Ovary (tissue), 9 donors: ENCODE measurements around the gene FARP2. TPM values are rescaled to one million over a fixed set of nuclear protein-coding genes. Genes with fewer than 3 reads are reported as not detected.
"Not testable (repeated sequence)": the region's sequence is repeated elsewhere in the genome, so short reads cannot be mapped to it uniquely, and the experiment has no call there.

Experiments used
- DNase-seq, 5 donors: peaks; one replicate each; pipeline ENCODE4 v3.0.0-alpha.2; 2019 to 2020
- H3K27ac ChIP-seq, 2 donors: fragments of 200-600 bp; one replicate each; pipeline versions ENCODE4 v1.5.1 to v1.8.0; 2019 to 2022
- H3K27me3 ChIP-seq: fragments of 200-600 bp; one replicate; pipeline ENCODE4 v1.8.0; 2022
- H3K36me3 ChIP-seq: fragments of 200-600 bp; sonication (generic); one replicate; pipeline ENCODE4 v1.5.1; 2019
- H3K4me1 ChIP-seq: one replicate; pipeline ENCODE4 v1.8.1; 2013; ENCODE audit warnings: mild to moderate bottlenecking, moderate library complexity; ENCODE audit not compliant: insufficient read depth
- H3K4me3 ChIP-seq: fragments of 200-600 bp; sonication (generic); one replicate; pipeline ENCODE4 v1.5.1; 2017
- H3K9me3 ChIP-seq, 2 donors: fragments of 200-600 bp in 1 of 2; sonication (generic) in 1 of 2; one replicate each; pipeline versions ENCODE4 v1.5.1 to v1.8.1; 2013 to 2019; ENCODE audit warnings: mild to moderate bottlenecking in 1 of 2, moderate library complexity in 1 of 2
- EP300 ChIP-seq: sonication (generic); formaldehyde crosslinking; IDR thresholded peaks from one replicate; pipeline ENCODE4 v1.6.1; 2017; ENCODE audit warnings: antibody characterized with exemption
- POLR2A ChIP-seq: fragments of 450-650 bp; IDR thresholded peaks from one replicate; pipeline ENCODE4 v1.6.1; 2017; ENCODE audit warnings: antibody characterized with exemption, mild to moderate bottlenecking, moderate library complexity
- WGBS, 3 donors: extraction: QIAGEN DNeasy Blood & Tissue Kit in 1 of 3; methylation state at CpG; one replicate each; pipeline versions ENCODE4 v1.1.5 to v1.1.7; 2013 to 2017; 5-methylcytosine and 5-hydroxymethylcytosine counted together
- intact Hi-C, 4 donors: fragments of 100-400 bp; cut with DNase I; formaldehyde crosslinking; loops; one replicate each; pipeline versions ENCODE4 v1.11.0 to v1.15.1; 2022 to 2023
- polyA plus RNA-seq, 2 donors: library from polyadenylated mRNA; stranded (reverse); fragments of 200-250 nt in 1 of 2; fragments of 350-450 nt in 1 of 2; fragmentation: Illumina TruSeq in 1 of 2; extraction: RNeasy Lipid Tissue Mini Kit (QIAGEN cat#74804) in 1 of 2; gene quantifications; one replicate each; pipeline ENCODE4 v1.2.3, GENCODE V29; 2013 to 2014
- total RNA-seq, 7 donors: library from RNA; depleted of rRNA in 2 of 7; stranded (reverse); fragments of >200 nt in 2 of 7; fragmentation: NEBNext Ultra II Directional in 3 of 7; extraction: Animal tissue kit (Norgen Biotek cat#: 25700) in 3 of 7; gene quantifications; one replicate each; pipeline versions ENCODE4 v1.1.0 to v1.2.4, GENCODE V29; 2016 to 2023
- TF ChIP-seq, protein P1 (sequence below), 3 donors: fragments of 450-650 bp in 2 of 3; fragments of 200-600 bp in 1 of 3; IDR thresholded peaks; one replicate each; pipeline versions ENCODE4 v1.5.1 to v1.8.0; 2016 to 2022; ENCODE audit warnings: antibody characterized with exemption in 3 of 3, mild to moderate bottlenecking in 1 of 3
- donor health status: DM: no; HTN: no; CAD: no; lungs with moderate emphysema.
- donor health status: DM: no; HTN: no; CAD: no.
- donor health status: Bipolar disorder and iron deficiency.
- donor health status: DM: yes; HTN: yes; CAD: no.
- donor health status: DM: no; HTN: no; CAD: no.
- donor health status: DM: yes; HTN: yes; CAD: no.

The FARP2 gene
- total and polyA plus RNA-seq, 9 donors, result 13.5 to 62.1 (median 39.5) TPM

GRCh38 chr2:241505086-241505780 is 149.1 kb downstream of the FARP2 start:
- Histone ChIP-seq H3K27me3 (no peaks in the 10 kb centered on the region), H3K36me3 (no peaks in the 10 kb centered on the region), H3K4me1 (peaks cover 9% of the 10 kb centered on the region), H3K9me3 (no peaks in the 10 kb centered on the region), H3K27ac (no peak overlapping the region), H3K4me3 (no peak overlapping the region)
- no peak for DNase-seq
- intact Hi-C loops, result loop anchor here in 1 of 4 donors (5.0 kb wide), 1 partner anchor 148 kb away; the partner anchor contains the start of gene FARP2
- TF ChIP-seq POLR2A (no peak), EP300 (no peak)
- TF ChIP-seq, protein P1, sequence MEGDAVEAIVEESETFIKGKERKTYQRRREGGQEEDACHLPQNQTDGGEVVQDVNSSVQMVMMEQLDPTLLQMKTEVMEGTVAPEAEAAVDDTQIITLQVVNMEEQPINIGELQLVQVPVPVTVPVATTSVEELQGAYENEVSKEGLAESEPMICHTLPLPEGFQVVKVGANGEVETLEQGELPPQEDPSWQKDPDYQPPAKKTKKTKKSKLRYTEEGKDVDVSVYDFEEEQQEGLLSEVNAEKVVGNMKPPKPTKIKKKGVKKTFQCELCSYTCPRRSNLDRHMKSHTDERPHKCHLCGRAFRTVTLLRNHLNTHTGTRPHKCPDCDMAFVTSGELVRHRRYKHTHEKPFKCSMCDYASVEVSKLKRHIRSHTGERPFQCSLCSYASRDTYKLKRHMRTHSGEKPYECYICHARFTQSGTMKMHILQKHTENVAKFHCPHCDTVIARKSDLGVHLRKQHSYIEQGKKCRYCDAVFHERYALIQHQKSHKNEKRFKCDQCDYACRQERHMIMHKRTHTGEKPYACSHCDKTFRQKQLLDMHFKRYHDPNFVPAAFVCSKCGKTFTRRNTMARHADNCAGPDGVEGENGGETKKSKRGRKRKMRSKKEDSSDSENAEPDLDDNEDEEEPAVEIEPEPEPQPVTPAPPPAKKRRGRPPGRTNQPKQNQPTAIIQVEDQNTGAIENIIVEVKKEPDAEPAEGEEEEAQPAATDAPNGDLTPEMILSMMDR (IDR thresholded peaks at IDR 0.05), result no peak
- 83 to 91% (median 86%) methylated on average over 15 of the region's 15 CpGs for WGBS, 3 donors

GRCh38 chr2:241505781-241506201 is 149.7 kb downstream of the FARP2 start:
- intact Hi-C loops, result loop anchor here in 1 of 4 donors (5.0 kb wide), 1 partner anchor 148 kb away; the partner anchor contains the start of gene FARP2

GRCh38 chr2:241506317-241506716 is 150.2 kb downstream of the FARP2 start:
- not testable (repeated sequence) for H3K9me3 ChIP-seq, H3K27me3 ChIP-seq, H3K27ac ChIP-seq, H3K4me1 ChIP-seq, H3K36me3 ChIP-seq, DNase-seq, H3K4me3 ChIP-seq
- WGBS, 3 donors, result 93 to 95% (median 94%) methylated on average over 11 of the region's 11 CpGs
- intact Hi-C loops, result loop anchor here in 1 of 4 donors (5.0 kb wide), 1 partner anchor 149 kb away; the partner anchor contains the start of gene FARP2

More at GRCh38 chr2:241505781-241506201, 149.7 kb downstream of the FARP2 start:
- Histone ChIP-seq H3K27ac (no peak overlapping the region), H3K27me3 (no peaks in the 10 kb centered on the region), H3K9me3 (no peaks in the 10 kb centered on the region), H3K36me3 (no peaks in the 10 kb centered on the region), H3K4me3 (no peak overlapping the region), H3K4me1 (peaks cover 9% of the 10 kb centered on the region)
- 81 to 89% (median 83%) methylated on average over 7 of the region's 7 CpGs for WGBS, 3 donors
- no peak for DNase-seq
- TF ChIP-seq, protein P1 (IDR thresholded peaks at IDR 0.05), result no peak
- no peak for TF ChIP-seq POLR2A
- no peak for TF ChIP-seq EP300

GRCh38 chr2:241506793-241507429 is 150.8 kb downstream of the FARP2 start:
- H3K9me3 ChIP-seq, result no peaks in the 10 kb centered on the region
- TF ChIP-seq POLR2A, result no peak
- TF ChIP-seq EP300, result no peak
- TF ChIP-seq, protein P1 (IDR thresholded peaks at IDR 0.05), result no peak
- intact Hi-C loops, result loop anchor here in 1 of 4 donors (5.0 kb wide), 1 partner anchor 150 kb away; the partner anchor contains the start of gene FARP2
- no peaks in the 10 kb centered on the region for H3K36me3 ChIP-seq
- H3K27me3 ChIP-seq, result no peaks in the 10 kb centered on the region
- H3K4me1 ChIP-seq, result peaks cover 9% of the 10 kb centered on the region
- WGBS, 3 donors, result 38 to 46% (median 44%) methylated on average over 19 of the region's 19 CpGs
- no peak for DNase-seq
- no peak overlapping the region for H3K27ac ChIP-seq
- H3K4me3 ChIP-seq, result peak overlapping the region; percentile 99
